SK-N-MC (cell line): Measurements from ENCODE around the gene GJA8.
"Not testable (repeated sequence)": the region's sequence is repeated elsewhere in the genome, so short reads cannot be mapped to it uniquely, and the experiment has no call there.

Experiments
- EZH2 ChIP-seq: fragments of 200-600 bp; sonication (generic); IDR thresholded peaks from one replicate; pipeline ENCODE4 v1.6.1; 2017; ENCODE audit warnings: antibody characterized with exemption
- FOXP2 ChIP-seq: optimal IDR thresholded peaks from 2 replicates; pipeline ENCODE3; 2011; ENCODE audit warnings: mild to moderate bottlenecking, moderate library complexity; ENCODE audit not compliant: insufficient read depth; ENCODE audit errors: extremely low read length, control extremely low read depth
- POLR2AphosphoS5 ChIP-seq: IDR thresholded peaks from 2 replicates; pipeline ENCODE4 v1.6.1; 2012; ENCODE audit warnings: mild to moderate bottlenecking, low read depth, low read length, borderline replicate concordance

GRCh38 chr1:147940456-147940855, 37.9 kb downstream of the GJA8 start:
- not testable (repeated sequence) for TF ChIP-seq POLR2AphosphoS5, EZH2, FOXP2
